ENCODE data around the gene PDE1C.

The PDE1C gene

DNA sequence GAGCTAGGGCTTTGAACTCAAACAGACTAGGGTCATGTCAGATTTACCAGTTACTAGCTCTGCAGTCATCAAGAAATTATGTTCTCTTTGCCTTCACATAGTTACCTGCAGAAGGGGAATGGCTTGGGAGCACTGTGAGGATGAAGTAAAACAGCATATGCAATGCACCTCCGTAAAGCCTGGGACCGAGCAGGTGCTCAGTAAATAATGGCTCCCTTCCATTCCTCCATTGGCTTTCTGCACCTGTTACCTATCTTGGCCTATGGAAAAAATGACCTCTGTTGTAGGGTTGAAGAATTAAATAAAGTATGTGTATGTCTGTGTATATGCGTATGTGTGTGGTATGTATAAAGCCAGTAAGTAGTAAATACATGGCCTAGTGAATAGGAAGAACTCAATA is 78.8 kb downstream of the PDE1C start:
- no peak for DNase-seq (ENCODE audit: low read depth)

DNA sequence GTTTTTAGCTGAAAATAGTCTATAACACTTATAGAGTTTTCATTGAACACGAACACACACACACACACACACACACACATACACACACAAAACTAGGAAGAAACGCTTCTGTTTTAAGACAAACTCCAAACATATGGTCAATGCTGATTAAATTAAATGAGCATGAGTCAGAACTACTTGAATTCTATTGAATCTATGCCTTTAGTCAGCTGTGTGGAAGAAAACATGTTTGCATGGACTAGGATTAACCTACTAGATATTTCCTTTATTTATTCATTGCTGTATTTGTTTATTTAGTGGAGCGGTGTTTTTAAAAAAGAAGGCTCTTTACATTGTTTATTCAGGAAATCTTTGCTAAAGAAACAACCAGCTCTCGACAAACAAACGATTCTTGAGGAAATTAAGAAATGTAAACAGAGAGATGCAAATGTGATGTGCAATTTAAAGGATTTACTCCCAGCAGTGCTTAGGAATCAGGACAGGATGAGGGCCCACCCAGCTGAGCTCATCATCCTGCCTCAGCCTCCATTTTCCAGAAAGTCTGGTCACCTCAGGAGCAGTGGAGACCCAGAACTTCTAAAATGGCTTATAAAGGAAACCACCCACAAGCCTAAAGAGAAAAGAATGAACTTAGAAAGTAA is 83.2 kb downstream of the PDE1C start:
- DNase-seq (ENCODE audit: low read depth): no peak

DNA sequence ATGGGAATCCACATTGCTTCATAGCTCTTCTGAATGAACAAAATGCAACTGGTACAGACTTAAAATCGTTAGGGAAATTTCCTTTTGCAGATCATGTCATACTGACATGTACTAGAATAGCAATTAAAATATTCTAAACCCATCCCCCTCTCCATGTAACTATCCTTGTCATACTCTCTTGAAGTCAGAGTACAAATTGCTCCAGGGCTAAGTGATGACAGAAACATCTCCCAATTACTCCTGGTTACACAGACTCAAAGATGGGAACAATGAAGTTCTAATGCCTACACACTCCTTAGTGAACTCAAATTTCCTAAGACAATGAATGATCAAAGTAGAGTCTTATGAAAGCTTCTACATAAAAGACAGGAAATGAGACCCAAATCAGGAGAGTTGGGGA is 87.2 kb downstream of the PDE1C start:
- no peak for DNase-seq (ENCODE audit: low read depth)

DNA sequence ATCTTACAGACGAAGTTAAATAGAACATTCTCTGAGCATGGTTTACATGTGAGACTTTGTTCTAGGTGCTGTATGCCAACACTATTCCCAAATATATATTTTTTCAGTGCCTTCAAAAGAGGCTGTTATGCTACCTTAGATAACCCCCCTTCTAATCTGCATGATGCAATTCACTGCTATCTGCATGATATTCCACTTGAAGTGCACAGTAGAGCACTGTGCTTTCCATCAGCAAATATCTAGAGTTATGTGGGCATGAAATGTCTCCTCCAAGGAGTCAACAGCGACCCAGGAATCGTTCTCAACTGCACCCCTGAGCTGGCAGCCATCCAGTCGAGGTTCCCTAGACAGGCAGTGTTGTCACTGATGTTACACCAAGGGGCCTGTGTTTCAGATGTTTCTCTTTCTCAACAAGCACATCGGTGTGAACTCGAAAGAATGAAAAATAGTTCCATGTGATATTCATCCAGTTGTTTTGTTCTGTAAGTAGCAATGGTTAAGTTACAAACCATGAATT is 88.3 kb downstream of the PDE1C start:
- DNase-seq (ENCODE audit: low read depth): no peak

DNA sequence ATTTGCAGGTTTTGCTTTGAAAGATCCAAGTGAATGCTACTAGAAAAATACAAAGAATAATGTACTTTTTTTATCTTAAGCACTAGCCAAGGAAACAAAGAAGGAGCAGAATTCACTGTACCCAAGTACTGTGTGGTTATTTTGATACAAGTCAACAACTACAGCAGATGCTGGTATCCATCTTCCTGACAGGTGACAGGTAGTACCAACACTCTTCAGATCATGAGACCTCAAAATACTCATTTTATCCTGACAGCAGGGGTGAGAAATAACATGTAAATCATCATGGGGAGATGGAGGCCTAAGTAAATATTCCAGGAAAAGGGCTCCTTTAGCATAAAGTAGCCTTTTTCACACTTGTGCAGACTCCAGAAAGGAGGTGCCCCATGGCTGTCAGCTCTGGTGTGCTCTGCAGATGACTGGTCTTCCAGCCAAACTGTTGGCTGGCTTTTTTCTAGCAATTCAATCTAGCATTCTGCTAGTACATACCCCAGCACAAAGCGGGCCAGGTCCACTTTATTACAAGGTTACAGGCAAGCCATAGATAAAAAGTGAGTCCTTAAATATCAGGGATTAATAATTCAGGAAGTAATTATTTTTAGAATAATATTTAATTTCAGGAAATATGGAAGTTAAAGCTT is 90.4 kb downstream of the PDE1C start:
- no peak for DNase-seq (ENCODE audit: low read depth)

DNA sequence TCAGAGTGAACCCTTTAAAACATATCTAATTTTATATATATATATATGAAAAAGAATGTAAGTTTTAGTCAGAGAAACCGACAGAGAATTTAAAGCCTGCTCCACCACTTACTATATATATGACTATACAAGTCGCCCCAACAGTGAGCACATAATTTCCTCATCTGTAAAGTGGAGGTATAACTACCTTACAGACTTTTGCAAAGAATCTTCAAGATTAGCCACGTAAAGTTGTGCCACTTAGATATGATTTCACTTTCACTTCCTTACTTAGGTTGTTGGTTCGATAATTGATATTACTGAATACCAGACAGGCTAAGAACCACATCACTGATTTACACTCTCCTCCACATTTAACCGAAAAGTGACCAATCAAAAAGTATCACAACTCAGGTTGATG is 94.7 kb downstream of the PDE1C start:
- DNase-seq (ENCODE audit: low read depth): no peak

DNA sequence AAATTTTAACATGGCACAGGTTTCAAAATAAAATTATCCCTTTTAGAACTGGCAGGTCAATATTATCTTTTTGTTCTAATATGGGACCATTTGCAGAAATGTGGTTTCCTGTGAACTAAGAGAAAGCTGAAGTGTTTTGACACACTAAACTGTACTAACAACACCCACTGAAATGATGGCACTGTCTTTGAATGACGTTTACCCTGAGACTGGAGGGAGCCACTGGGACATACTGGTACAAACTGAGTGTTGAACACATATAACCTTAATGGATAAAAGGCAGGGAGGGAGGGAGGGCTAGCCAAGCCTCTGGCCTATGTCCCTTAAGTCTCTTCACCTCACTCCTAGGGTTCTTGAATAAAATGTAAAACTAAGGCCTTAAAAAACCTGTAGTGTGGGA is 95.9 kb downstream of the PDE1C start:
- no peak for DNase-seq (ENCODE audit: low read depth)

DNA sequence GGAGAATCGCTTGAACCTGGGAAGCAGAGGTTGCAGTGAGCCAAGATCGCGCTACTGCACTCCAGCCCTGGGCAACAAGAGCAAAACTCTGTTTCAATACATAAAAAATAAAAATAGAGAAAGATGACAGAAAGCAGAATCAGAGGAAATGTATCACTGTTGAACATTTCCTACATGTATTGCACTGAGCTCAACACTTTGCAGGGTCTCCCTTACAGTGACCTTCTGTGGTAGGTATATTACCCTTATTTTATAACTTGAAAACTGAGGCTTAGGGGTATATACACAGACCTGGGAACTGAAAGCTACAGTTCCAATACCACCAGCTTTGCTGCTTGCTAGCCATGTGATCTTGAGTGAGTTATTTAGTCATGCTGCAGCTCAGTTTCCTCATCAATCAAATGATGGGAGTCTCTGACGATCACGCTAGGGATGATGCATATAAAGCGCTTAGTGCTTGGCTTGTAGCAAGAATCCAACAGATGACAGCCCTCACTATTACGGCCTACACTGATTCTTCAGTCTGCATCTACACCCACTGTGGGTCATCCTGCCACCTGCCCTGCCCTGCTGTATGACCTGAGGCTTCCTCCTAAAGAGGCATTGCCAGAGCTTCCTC is 99.0 kb downstream of the PDE1C start:
- no peak for DNase-seq (ENCODE audit: low read depth)

DNA sequence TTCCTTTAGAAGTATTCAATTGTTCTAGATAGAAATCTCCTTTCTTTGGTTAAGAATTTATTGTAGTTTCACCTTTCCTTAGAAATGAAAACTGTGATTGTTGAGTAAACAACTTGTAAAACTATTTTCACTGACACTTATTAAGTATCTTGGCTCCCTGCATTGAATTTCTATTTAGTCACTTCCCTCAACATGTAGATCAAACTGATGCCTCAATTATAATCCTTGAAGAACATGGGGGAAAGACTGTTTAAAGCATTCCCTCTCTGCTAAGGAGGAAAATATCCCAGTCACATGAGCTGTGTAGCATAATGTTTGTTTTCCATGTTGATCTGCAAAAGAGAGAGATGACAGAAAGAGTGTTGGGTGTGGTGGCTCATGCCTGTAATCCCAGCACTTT is 99.7 kb downstream of the PDE1C start:
- no peak for DNase-seq (ENCODE audit: low read depth)

DNA sequence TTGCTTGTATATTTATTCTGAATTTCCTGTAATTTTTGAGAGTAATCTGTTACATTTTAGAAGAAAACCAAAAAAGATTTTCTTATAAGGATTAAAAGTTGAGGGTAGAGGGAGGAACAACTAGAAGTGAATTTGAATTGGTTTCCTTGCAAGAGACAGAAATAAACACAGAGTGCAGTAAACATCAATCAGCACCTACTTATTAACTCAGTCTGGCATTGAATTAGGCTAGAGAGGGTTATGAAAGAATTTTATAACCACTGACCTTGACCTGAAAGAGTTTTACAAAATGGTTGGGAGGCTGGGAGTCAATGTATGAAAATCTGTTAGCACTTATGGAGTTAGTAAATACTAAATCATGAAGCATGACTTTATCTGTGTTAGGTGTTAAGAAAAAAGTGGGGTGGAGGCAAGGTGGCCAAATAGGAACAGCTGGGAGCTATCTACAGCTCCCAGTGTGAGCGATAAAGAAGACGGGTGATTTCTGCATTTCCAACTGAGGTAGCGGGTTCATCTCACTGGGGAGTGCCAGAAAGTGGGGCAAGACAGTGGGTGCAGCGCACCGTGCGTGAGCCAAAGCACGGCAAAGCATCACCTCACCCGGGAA is 106.5 kb downstream of the PDE1C start:
- no peak for DNase-seq (ENCODE audit: low read depth)

DNA sequence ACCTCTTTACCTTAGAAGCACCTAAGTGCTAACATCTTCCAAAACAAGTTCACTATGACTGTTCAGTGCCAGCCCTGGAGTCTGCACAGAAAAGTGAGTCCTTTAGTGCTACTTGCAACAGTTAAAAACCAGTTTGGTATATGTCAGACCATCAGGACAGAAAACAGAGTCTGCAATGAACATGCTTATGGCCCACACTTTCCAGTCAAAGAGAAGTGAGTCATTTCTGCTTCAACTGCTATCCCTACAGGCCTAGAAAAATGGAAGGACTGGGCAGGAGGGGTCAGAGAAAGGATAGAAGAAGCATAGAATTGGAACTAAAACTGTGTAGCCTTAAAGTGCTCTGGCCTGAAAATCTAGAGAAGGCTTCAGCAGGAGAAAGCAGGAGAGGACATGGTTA is 108.0 kb downstream of the PDE1C start:
- no peak for DNase-seq (ENCODE audit: low read depth)

DNA sequence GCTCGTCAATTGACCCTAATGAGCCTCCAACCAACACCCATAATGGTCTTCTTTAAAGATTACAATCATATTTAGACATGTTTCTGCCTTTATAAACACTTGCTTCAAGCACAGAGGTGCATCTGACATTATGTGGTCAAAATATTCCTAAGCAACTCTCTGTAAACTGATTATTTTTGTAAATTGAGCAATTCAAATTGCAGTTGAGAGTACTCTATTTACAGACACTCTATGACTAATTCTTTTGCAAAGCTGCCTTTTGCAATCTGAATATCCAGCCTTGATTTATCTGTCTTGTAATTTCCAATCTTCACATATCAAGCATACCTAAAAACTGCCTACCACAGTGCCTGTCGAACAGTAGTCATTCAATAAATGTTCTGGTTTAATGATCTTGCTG is 112.0 kb downstream of the PDE1C start:
- DNase-seq (ENCODE audit: low read depth): no peak

DNA sequence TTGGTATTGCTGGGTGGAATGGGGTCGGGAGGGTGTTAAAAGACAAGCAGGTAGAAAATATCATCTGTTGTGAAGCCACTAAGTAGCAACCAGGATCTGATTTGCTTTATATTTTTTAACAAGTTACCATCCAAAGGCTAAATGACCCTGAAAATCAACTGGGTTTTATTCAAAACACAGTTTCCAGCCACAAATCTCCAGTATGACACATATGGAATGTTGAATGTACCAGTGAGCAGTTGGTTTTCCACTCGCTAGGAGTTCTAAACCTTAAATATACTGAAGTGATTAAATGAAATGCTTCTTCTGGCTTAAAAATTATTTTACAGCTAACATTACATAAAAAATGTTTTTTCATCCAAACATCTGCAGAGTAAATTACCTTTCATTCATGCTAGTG is 112.5 kb downstream of the PDE1C start:
- no peak for DNase-seq (ENCODE audit: low read depth)

DNA sequence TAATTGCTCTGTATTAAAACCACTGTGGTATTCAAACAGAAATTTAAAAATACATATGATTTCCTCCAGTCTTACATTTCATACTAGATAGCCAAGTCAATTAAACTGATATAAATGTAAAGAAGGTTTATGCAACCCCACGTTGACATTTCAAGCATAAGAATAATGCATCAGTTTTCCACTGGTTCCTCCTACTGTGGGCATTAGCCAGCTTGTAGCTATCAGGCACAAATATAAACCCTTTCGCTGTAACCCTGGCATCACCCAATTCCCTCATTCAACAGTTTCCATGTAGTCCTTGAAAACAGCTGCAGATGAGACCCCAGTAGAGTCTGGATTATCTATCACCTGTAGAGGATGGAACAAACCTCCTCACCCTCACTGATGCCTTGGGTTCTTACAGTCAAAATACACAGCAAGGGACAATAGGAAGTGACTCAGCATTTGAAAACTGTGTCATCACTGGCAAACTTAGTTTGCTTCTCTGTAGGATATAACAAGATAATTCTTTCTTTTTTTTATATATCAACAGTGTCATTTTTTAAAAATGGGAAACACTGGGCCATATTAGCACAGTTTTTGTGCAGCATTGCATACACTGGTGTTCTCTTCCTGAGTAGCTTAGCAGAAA is 113.0 kb downstream of the PDE1C start:
- DNase-seq (ENCODE audit: low read depth): no peak

DNA sequence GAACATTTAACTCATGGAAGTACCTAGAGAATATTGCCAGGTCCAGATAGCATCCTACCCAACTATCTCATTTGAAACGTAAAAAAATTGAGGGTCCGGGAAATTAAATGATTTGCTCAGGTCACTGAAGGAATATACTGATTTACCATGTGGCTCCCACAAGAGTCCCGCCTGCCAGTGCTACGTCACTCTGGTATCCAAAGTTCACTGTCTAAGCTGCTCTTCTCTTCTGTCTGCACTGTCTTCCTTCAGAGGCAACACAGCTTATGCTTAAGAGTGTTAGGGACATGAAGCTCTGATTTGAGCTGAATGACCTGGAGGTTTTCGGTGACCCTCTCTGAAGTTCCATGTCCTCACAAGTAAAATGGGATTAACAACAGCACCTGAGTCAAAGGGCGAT is 114.6 kb downstream of the PDE1C start:
- DNase-seq (ENCODE audit: low read depth): no peak

DNA sequence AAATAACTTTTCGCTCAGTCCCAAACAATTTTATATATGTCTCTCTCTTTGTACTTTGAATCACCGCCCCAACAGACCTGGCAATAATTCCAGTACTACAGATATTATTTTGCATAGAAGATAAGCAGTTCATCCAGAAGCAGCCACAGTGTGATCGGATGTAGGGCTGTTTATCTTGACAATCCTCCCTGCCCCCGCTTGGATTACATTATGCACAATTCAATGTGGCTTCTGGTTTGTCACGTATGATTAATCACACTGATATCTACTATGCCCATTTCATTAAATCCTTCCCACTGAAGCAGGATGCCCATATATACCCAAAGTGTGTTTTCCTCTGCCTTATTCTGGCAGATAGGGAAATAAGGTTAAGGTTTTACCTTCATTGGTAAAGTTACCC is 115.2 kb downstream of the PDE1C start:
- no peak for DNase-seq (ENCODE audit: low read depth)

DNA sequence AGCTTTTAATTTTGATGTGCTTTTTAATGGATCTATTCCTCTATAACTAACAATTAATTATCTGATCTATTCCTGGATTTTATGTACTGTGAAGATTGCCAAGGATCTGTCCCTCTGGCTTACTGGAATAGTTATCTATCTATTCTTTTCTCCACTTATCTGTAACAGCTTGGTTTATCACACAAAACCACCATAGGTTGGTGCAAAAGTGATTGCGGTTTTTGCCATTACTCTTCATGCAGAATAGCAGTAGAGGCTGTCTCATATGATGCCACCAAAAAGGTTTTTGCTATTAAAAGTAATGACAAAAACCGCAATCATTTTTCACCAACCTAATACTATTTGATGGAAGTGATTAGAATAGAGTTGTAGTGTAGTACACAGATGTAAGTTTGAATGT is 115.7 kb downstream of the PDE1C start:
- DNase-seq (ENCODE audit: low read depth): no peak

DNA sequence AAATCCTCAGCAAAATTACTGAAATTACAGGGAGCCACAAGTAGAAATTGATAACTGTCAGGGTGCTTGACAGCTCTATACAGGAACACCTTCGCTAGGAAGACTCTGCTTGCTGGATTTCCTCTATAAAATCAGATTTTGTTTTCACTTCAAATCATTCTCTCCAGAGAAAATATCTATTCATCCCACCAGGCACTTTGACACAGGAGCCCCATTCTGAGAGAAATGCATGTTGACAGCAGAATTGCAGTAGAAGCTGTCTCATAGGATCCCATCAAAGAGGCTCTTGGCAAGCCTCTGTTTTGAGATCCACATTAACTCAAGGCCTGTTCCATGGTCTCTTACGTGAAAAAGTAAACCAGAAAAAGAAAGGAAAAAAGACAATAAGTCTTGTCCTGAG is 116.8 kb downstream of the PDE1C start:
- DNase-seq (ENCODE audit: low read depth): no peak

DNA sequence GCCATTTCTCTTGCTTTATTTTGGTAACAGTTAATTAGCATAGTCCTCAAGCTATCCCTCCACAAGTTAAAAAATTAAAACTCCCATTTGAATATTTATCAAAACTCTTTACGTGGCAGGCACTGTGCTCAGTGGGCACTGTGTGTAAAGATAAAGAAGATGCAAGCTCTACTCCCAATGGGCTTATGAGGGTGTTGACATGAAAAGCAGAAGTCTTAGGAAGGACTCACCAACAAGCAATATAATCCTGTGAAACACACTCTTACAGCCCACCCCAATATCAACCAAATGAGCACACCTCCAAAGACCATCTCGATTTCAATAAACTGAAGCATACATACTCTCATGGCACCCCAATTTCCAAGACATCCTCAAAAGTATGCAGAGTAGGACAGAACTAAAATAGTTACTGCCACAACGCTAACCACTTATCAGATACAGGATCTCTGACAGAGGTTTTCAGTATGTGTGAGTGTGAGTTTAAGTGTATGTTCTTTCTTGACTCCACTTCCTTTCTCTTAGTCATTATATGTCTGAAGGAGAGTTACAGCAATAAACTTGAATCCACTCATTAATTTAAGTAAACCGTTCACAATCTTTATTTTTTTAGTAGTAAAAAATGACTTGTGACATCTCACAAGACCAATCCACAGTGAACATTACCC is 120.0 kb downstream of the PDE1C start:
- DNase-seq (ENCODE audit: low read depth): no peak

DNA sequence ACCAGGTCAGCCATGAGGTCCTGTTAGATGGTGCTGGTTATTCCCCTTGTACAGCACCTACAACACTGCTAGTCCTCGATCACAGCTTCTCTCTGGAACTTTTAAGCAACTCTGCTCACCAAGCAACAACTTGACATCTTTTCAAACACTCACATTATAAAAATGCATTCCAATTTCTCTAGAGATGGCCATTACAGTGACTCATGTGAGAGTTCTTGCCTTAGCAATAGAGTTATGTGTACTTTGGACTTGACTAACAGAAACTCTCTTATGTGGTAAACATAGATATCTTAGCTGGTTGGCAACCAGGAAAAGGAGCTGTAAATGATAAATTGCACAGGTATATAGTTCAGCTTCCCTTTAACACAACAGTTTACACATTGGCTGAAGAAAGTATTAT is 122.2 kb downstream of the PDE1C start:
- no peak for DNase-seq (ENCODE audit: low read depth)

DNA sequence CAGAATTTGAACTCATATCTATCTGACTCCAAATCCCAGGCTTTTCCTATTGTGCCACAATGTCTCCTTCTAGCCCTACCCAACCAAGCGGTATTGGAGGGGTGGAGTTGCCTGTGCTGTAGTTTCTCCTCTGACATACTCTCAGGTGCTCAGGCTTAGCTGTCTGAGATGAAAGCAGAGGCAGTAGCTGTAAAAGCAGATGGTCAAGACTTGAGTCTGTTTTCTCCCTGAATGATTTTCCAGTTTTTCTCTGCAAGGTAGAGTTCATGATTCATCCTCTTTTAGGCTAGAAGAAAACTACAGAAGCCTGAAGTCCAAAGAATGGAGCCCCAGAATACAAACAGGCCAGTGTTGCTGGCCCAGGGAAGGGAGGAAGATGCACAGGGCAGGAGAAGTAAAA is 130.0 kb downstream of the PDE1C start:
- DNase-seq (ENCODE audit: low read depth): no peak

DNA sequence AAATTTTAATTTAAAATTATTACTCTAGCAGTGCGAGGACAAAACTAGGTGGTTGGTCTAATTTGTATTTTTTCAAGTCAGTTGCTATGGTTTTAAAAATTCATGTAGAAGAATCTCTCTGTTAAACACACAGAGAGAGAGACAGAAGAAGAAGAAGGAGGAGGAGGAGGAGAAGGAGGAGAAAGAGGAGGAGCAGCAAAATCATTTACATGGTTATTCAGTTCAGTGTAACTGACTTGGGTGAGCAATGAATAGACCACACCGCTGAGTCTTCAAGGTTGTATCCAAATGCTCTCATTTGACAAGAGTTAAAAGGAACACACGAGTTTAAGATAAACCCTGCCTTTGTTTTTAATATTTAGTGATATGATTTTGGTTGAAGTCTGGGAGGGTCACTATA is 131.1 kb downstream of the PDE1C start:
- DNase-seq (ENCODE audit: low read depth): no peak
